HepG2 (cell line): ENCODE results near the gene TOLLIP. TPM values are rescaled to one million over a fixed set of nuclear protein-coding genes. Genes with fewer than 3 reads are reported as not detected.

Source experiments
- ATAC-seq: fragments of 200-7000 bp; cut with Tn5 transposase; 3 replicates; pipeline ENCODE4 v1.9.1; 2020; ENCODE audit warnings: mild to moderate bottlenecking, moderate library complexity
- BruUV-seq: library from RNA; stranded (reverse); fragments of 400-500 nt; replicated peaks from 2 replicates; lab custom pipeline; 2021; lab: Mats Ljungman, UMichigan
- CTCF ChIA-PET: fragments of 300-600 bp; formaldehyde crosslinking; extraction: SDS; loops from one replicate; lab custom pipeline; 2021; ENCODE audit warnings: low total read pairs, inconsistent platforms, low intra/inter-chr PET ratio; lab: Yijun Ruan, JAX
- POLR2A ChIA-PET: fragments of 350-600 bp; sonication (Branson Sonifier 250); formaldehyde crosslinking; loops from one replicate; lab custom pipeline; 2020; ENCODE audit warnings: antibody characterized with exemption, inconsistent platforms; lab: Yijun Ruan, JAX
- DNase-seq: peaks from one replicate; pipeline ENCODE4 v3.0.0-alpha.2; 2015; ENCODE audit warnings: low spot score
- FAIRE-seq: peaks from 3 replicates; lab custom pipeline; 2011; peaks lifted over from hg19 to GRCh38; lab: Jason Lieb, UNC
- H2AFZ ChIP-seq: one replicate; pipeline ENCODE4 v1.6.1; 2011; ENCODE audit warnings: low read length, inconsistent platforms
- H3K27ac ChIP-seq: fragments of 300-600 bp; 3 replicates; pipeline ENCODE4 v1.8.0; 2011; ENCODE audit warnings: mixed run types, mild to moderate bottlenecking, mixed read lengths, low read length, inconsistent platforms; ENCODE audit not compliant: insufficient read depth; ENCODE audit errors: extremely low read length
- H3K27me3 ChIP-seq, 2 experiments: fragments of 200-600 bp in 1 of 2; 2 replicates in 1 of 2; 3 replicates in 1 of 2; pipeline versions ENCODE4 v1.6.0 to v1.8.0; 2011; ENCODE audit warnings: low read length in 2 of 2, mild to moderate bottlenecking in 2 of 2, moderate library complexity in 2 of 2, inconsistent platforms in 1 of 2; ENCODE audit not compliant: insufficient read depth in 2 of 2, control insufficient read depth in 1 of 2
- H3K36me3 ChIP-seq, 2 experiments: fragments of 200-600 bp in 1 of 2; replicated peaks in 1 of 2; 2 replicates in 1 of 2; 3 replicates in 1 of 2; pipeline versions ENCODE4 v1.5.1 to v1.8.0; 2011; ENCODE audit warnings: low read length in 2 of 2, inconsistent platforms in 1 of 2; ENCODE audit not compliant: insufficient read depth in 2 of 2, control insufficient read depth in 1 of 2
- H3K4me1 ChIP-seq: 2 replicates; pipeline ENCODE4 v1.5.1; 2012; ENCODE audit warnings: low read length, inconsistent platforms; ENCODE audit not compliant: insufficient read depth
- H3K4me2 ChIP-seq: 2 replicates; pipeline ENCODE4 v1.6.0; 2011; ENCODE audit warnings: low read depth, low read length, inconsistent platforms
- H3K4me3 ChIP-seq, 3 experiments: fragments of 200-600 bp in 1 of 3; sonication (generic), shearing (Covaris generic) in 1 of 3; replicated peaks in 1 of 3; 2 replicates each; pipeline ENCODE4 v1.5.1; 2011 to 2016; ENCODE audit warnings: low read length in 3 of 3, inconsistent platforms in 2 of 3, low read depth in 2 of 3, mild to moderate bottlenecking in 2 of 3, control low read depth in 1 of 3, mixed read lengths in 1 of 3; ENCODE audit not compliant: insufficient read depth in 1 of 3
- H3K79me2 ChIP-seq: one replicate; pipeline ENCODE4 v1.6.1; 2011; ENCODE audit warnings: low read length, inconsistent platforms; ENCODE audit not compliant: insufficient read depth
- H3K9ac ChIP-seq: 2 replicates; pipeline ENCODE4 v1.6.0; 2011; ENCODE audit warnings: mild to moderate bottlenecking, low read depth, low read length, inconsistent platforms; ENCODE audit not compliant: insufficient read depth
- H3K9me3 ChIP-seq: 2 replicates; pipeline ENCODE4 v1.5.1; 2012; ENCODE audit warnings: mild to moderate bottlenecking, low read length
- H4K20me1 ChIP-seq: 2 replicates; pipeline ENCODE4 v1.6.0; 2011; ENCODE audit warnings: inconsistent platforms, mild to moderate bottlenecking, low read length, moderate library complexity; ENCODE audit not compliant: insufficient read depth
- MAFK ChIP-seq, 2 experiments: IDR thresholded peaks in 1 of 2; conservative IDR thresholded peaks in 1 of 2; 2 replicates each; pipeline ENCODE4 v1.6.1; 2011; ENCODE audit warnings: improper control_type of control experiment in 2 of 2, low read length in 2 of 2
- RFX5 ChIP-seq: IDR thresholded peaks from 2 replicates; pipeline ENCODE4 v1.6.1; 2011; ENCODE audit warnings: low read depth, low read length, improper control_type of control experiment
- SNRNP70 ChIP-seq: fragments of 200-400 bp; formaldehyde crosslinking; IDR thresholded peaks from 2 replicates; pipeline ENCODE4 v1.6.1; 2017; ENCODE audit warnings: mild to moderate bottlenecking, low read depth, low read length, moderate library complexity
- TEF ChIP-seq: sonication (generic); formaldehyde crosslinking; IDR thresholded peaks from 2 replicates; pipeline ENCODE4 v1.5.0; 2020; ENCODE audit warnings: missing genetic modification reagents
- YY1 ChIP-seq: IDR thresholded peaks from 2 replicates; pipeline ENCODE4 v1.6.1; 2011; ENCODE audit warnings: low read length, low read depth, moderate library complexity, mild to moderate bottlenecking; ENCODE audit not compliant: insufficient read depth, insufficient replicate concordance
- ZNF225 ChIP-seq: sonication (generic); formaldehyde crosslinking; IDR thresholded peaks from 2 replicates; pipeline ENCODE4 v1.4.0; 2020; ENCODE audit warnings: mild to moderate bottlenecking, missing genetic modification reagents
- ZNF337 ChIP-seq: sonication (generic); formaldehyde crosslinking; IDR thresholded peaks from 2 replicates; pipeline ENCODE4 v1.5.1; 2020; ENCODE audit warnings: missing genetic modification reagents, low read depth, mild to moderate bottlenecking, borderline replicate concordance
- ZNF780A ChIP-seq: sonication (generic); formaldehyde crosslinking; IDR thresholded peaks from 2 replicates; pipeline ENCODE4 v1.8.0; 2022; ENCODE audit warnings: mild to moderate bottlenecking, missing genetic modification reagents, moderate library complexity
- ZNF784 ChIP-seq: sonication (generic); formaldehyde crosslinking; IDR thresholded peaks from 2 replicates; pipeline ENCODE4 v1.5.1; 2020; ENCODE audit warnings: missing genetic modification reagents, mild to moderate bottlenecking, borderline replicate concordance
- WGBS: methylation state at CpG from one replicate; pipeline ENCODE4 v1.1.6; 2017; ENCODE audit warnings: low lambda C conversion rate; 5-methylcytosine and 5-hydroxymethylcytosine counted together
- in situ Hi-C: cut with HindIII; loops from 2 replicates; pipeline ENCODE4 v1.10.0; 2017; ENCODE audit warnings: low pct_unique_long_range_greater_than_20kb; ENCODE audit not compliant: extremely low pct_ligation_motif_present
- intact Hi-C: fragments of 100-400 bp; cut with micrococcal nuclease; formaldehyde crosslinking; loops from one replicate; pipeline ENCODE4 v1.10.0; 2022; ENCODE audit not compliant: unreplicated experiment
- polyA plus RNA-seq, 8 experiments: library from polyadenylated mRNA; depleted of rRNA in 3 of 8; stranded (reverse) in 7 of 8; unstranded in 1 of 8; fragments of >200 nt; fragmentation: Illumina TruSeq in 4 of 8; extraction: Trizol in 4 of 8; gene quantifications; 2 replicates each; pipeline versions ENCODE4 v1.2.1 to v1.2.3, GENCODE V29; 2011 to 2016; ENCODE audit warnings: low read depth in 4 of 8, missing spikeins in 1 of 8, mixed read lengths in 1 of 8; ENCODE audit not compliant: insufficient read depth in 1 of 8
- total RNA-seq, 5 experiments: library from RNA; depleted of rRNA; stranded (reverse); fragments of >200 nt; fragmentation: Illumina TruSeq; extraction: Trizol; gene quantifications; 2 replicates each; pipeline ENCODE4 v1.2.3, GENCODE V29; 2016; ENCODE audit warnings: low read depth in 1 of 5

The TOLLIP gene
- total and polyA plus RNA-seq, 2 of the 13 experiments (the other 11 are each of a cell fraction or from before 2014, with no cell fraction given): 25.9 to 47.5 TPM

DNA sequence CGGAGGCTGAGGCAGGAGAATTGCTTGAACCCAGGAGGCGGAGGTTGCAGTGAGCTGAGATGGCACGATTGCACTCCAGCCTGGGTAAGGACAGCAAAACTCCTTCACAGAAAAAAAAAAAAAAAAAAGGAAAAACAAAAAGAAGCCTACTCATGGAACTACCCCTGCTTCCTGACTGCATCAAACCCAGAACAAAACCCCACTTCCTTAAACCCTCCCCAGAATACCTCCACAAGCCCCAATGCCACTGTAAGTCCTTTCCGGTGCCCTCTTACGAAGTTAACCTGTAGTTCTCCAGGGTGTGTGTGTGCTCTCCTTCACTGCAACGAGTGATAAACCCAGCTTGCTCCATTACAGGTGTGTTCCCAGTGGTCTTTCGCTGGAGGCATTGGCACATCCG, 8.6 kb upstream of the TOLLIP start (continued):
- TF ChIP-seq SNRNP70 (no peak), ZNF784 (CRISPR knock-in tag) (no peak), YY1 (no peak), ZNF337 (CRISPR knock-in tag) (no peak), MAFK (conservative IDR thresholded peaks at IDR 0.05 in 1 of 2, IDR thresholded peaks at IDR 0.05 in 1 of 2; ENCODE audit: low read length in 2 of 2) (no peak), TEF (no peak), ZNF225 (CRISPR knock-in tag) (no peak)

DNA sequence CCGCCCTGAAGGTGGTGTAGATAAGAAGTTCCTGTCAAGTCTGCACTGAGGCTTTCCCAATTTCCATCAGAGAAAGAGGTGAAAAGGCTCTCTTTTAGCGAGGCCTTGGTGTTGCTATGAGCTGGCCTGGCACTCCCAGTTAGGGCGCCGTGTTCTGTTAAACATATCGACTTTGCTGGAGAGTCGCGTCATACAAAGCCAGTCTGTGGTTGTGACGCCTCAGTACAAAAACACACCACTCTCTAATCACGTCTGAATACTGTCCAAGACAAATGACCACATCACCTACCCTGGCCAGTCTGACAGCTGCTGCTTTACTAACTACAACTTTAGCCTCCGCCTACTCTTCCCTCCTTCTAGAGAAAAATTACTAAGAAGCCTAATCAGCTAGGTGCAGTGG, 8.0 kb upstream of the TOLLIP start:
- H3K36me3 ChIP-seq: no peaks in the 10 kb centered on the region
- H3K4me3 ChIP-seq: no peak overlapping the region
- no peak overlapping the region for H3K4me2 ChIP-seq
- no peaks in the 10 kb centered on the region for H3K79me2 ChIP-seq
- no peak for DNase-seq
- ATAC-seq: no peak
- H3K9me3 ChIP-seq: peaks cover 1% of the 10 kb centered on the region; the same call in 1 of the 2 replicates
- no peak for TF ChIP-seq RFX5
- TF ChIP-seq ZNF780A: no peak
- no peak for FAIRE-seq
- POLR2A ChIA-PET: no interaction called here
- intact Hi-C loops: no loop called here
- peaks cover 2 to 20% of the 10 kb centered on the region in 2 experiments; a peak in 3 of 5 replicates for H3K27me3 ChIP-seq
- no TSS peak for BruUV-seq
- no peaks in the 10 kb centered on the region for H3K4me1 ChIP-seq
- WGBS: 60% methylated on average over 10 of the region's 10 CpGs
- no peaks in the 10 kb centered on the region for H4K20me1 ChIP-seq
- CTCF ChIA-PET: no interaction called here
- no peak overlapping the region for H3K9ac ChIP-seq
- no peak overlapping the region for H2AFZ ChIP-seq
- no peak overlapping the region for H3K27ac ChIP-seq
- in situ Hi-C loops: no loop called here
